Measurements from ENCODE around the gene HOXD4. TPM values are rescaled to one million over a fixed set of nuclear protein-coding genes. Genes with fewer than 3 reads are reported as not detected.
A peak's percentile ranks its signal among the peaks of the same experiment; 100 is the strongest.

Gene HOXD4
- total RNA-seq, 4 donors from 2014 or later = 0.29 to 1.4 TPM; not detected in 2

GRCh38 chr2:176187200-176187898 is 36.0 kb downstream of the HOXD4 start:
- in situ Hi-C loops (cut with MboI; ENCODE audit: low sequenced_read_pairs in 4 of 4) = no loop called here
- intact Hi-C loops (cut with DNase I; ENCODE audit: low total_unique reads) = loop anchor here (5.0 kb wide), 1 partner anchor 45 kb away; no protein-coding TSS in a partner anchor
- peaks cover 38 to 45% (median 44%) of the 10 kb centered on the region in 3 donors for H3K27me3 ChIP-seq

GRCh38 chr2:176187899-176188773 is 36.8 kb downstream of the HOXD4 start, which contains the start of gene HOXD1:
TSS of gene HOXD1 (plus strand) at chr2:176188668. CDS start at chr2:176188802, 134 bp downstream.
- peak; percentile 73 to 77 for ATAC-seq
- no peak for DNase-seq
- H3K36me3 ChIP-seq = no peaks in the 10 kb centered on the region
- in situ Hi-C loops (cut with MboI; ENCODE audit: low sequenced_read_pairs in 4 of 4) = no loop called here
- intact Hi-C loops (cut with DNase I; ENCODE audit: low total_unique reads) = loop anchor here (2.0 to 5.0 kb wide), 2 partner anchors 46 to 57 kb away; no protein-coding TSS in a partner anchor
- H3K9me3 ChIP-seq = no peaks in the 10 kb centered on the region
- H3K4me3 ChIP-seq = peak within 1 kb of the TSS; percentile 65 to 77 (median 70)
- TF ChIP-seq CTCF (IDR thresholded peaks at IDR 0.05 in 4 of 5, conservative IDR thresholded peaks at IDR 0.05 in 1 of 5) (no peak), POLR2A (IDR thresholded peaks at IDR 0.05) (no peak)
- H3K27ac ChIP-seq = peak within 1 kb of the TSS in 1 of 4 donors; percentile 26
- peaks cover 38 to 53% (median 47%) of the 10 kb centered on the region in 3 donors for H3K27me3 ChIP-seq
- peaks cover 3 to 10% of the 10 kb centered on the region in 2 donors for H3K4me1 ChIP-seq

More at GRCh38 chr2:176187200-176187898, 36.0 kb downstream of the HOXD4 start:
- peak overlapping the region in 1 of 4 donors; percentile 26 for H3K27ac ChIP-seq
- H3K4me1 ChIP-seq = peaks cover 3 to 10% of the 10 kb centered on the region in 2 donors
- H3K36me3 ChIP-seq = no peaks in the 10 kb centered on the region
- H3K9me3 ChIP-seq = no peaks in the 10 kb centered on the region
- peak overlapping the region; percentile 65 to 77 (median 70) for H3K4me3 ChIP-seq
- ATAC-seq = no peak
- DNase-seq = no peak
- no peak for TF ChIP-seq CTCF (IDR thresholded peaks at IDR 0.05 in 4 of 5, conservative IDR thresholded peaks at IDR 0.05 in 1 of 5)
- no peak for TF ChIP-seq POLR2A (IDR thresholded peaks at IDR 0.05)

- ATAC-seq = no peak
- H3K27ac ChIP-seq = no peak overlapping the region
- H3K9me3 ChIP-seq = no peaks in the 10 kb centered on the region
- no peak for DNase-seq
- intact Hi-C loops (cut with DNase I; ENCODE audit: low total_unique reads) = loop anchor here (2.0 to 5.0 kb wide), 2 partner anchors 47 to 58 kb away; no protein-coding TSS in a partner anchor
- peaks cover 3 to 10% of the 10 kb centered on the region in 2 donors for H3K4me1 ChIP-seq
- no peaks in the 10 kb centered on the region for H3K36me3 ChIP-seq
- peak overlapping the region; percentile 65 to 77 (median 70) for H3K4me3 ChIP-seq
- in situ Hi-C loops (cut with MboI; ENCODE audit: low sequenced_read_pairs in 4 of 4) = no loop called here
- TF ChIP-seq POLR2A (IDR thresholded peaks at IDR 0.05) (no peak), CTCF (IDR thresholded peaks at IDR 0.05 in 4 of 5, conservative IDR thresholded peaks at IDR 0.05 in 1 of 5) (no peak)
- H3K27me3 ChIP-seq = peaks cover 38 to 54% (median 46%) of the 10 kb centered on the region in 3 donors
These were observed 37.7 kb downstream of the HOXD4 start for GRCh38 chr2:176188774-176189680.
